K562 (cell line): Measurements from ENCODE around the gene NR3C1.

Experiments
- GABPB2 ChIP-seq: fragments of 250-450 bp; sonication (Bioruptor Pico); conservative IDR thresholded peaks from 2 replicates; pipeline ENCODE4 v1.5.1; 2021; ENCODE audit warnings: mild to moderate bottlenecking
- PTTG1 ChIP-seq: fragments of 450-650 bp; IDR thresholded peaks from 2 replicates; pipeline ENCODE4 v1.6.1; 2016; ENCODE audit warnings: low read depth, mild to moderate bottlenecking, missing genetic modification characterization, missing compliant biosample characterization
- TF ChIP-seq, protein P1 (sequence below), 3 experiments: IDR thresholded peaks in 2 of 3; conservative IDR thresholded peaks in 1 of 3; 2 replicates each; pipeline ENCODE4 v1.5.1; 2011 to 2012; ENCODE audit warnings: low read length in 3 of 3, mild to moderate bottlenecking in 3 of 3, control low read depth in 2 of 3, improper control_type of control experiment in 1 of 3, inconsistent platforms in 1 of 3, low read depth in 1 of 3, mixed read lengths in 1 of 3, moderate library complexity in 1 of 3; ENCODE audit not compliant: insufficient read depth in 2 of 3
- TF ChIP-seq, protein P2 (sequence below), 2 experiments: fragments of 450-650 bp; conservative IDR thresholded peaks; 2 replicates each; pipeline ENCODE4 v1.6.1; 2017; ENCODE audit warnings: mild to moderate bottlenecking in 2 of 2, moderate library complexity in 2 of 2
- TF ChIP-seq, protein P3 (sequence below): fragments of 250-450 bp; sonication (Bioruptor Pico); IDR thresholded peaks from 2 replicates; pipeline ENCODE4 v1.8.0; 2022; ENCODE audit warnings: moderate library complexity, mild to moderate bottlenecking, inconsistent platforms

DNA sequence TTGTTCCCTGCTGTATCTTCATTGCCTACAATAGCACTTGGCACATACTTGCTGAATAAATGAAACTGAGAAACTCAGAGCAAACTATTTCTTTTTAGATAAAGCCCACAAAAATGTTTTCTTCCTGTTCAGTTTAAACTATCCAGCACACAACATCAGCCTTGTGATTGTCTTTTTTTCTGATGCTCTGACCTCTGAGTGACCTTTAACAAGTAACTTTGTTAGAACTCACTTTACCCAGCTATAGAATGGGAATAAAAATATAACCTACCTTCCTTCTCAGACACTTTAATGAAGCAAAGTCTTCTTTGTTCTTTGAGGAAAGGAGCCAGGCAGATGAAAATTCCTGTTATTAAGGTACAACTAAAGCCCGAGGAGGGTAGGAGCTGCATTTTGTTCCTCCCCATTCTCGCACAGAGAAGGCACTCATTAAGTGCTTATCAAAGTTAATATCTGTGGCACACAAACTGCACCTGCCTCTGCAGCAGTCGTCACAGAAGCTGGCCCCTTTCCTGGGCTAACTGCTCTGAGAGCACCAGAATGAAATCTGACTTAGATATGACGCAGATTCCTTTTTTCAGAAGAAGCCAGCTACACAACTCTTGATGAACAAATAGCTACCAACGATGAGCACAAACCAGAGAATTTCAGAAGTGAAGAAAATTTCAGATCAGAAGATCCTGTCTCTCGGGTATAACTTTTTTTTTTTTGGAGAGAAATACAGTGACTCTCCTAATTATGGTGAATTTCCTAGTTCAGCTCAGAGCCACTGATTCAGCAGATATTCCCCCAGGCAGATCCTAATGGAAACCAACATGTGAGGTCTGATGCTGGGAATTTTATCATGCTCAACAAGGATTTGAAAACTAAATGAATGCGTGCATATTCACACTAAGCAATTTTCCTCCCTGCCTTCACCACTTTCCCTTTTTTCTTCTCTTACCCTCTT, 31.0 kb upstream of the NR3C1 start:
- TF ChIP-seq PTTG1 (tag): no peak
- TF ChIP-seq, protein P1, sequence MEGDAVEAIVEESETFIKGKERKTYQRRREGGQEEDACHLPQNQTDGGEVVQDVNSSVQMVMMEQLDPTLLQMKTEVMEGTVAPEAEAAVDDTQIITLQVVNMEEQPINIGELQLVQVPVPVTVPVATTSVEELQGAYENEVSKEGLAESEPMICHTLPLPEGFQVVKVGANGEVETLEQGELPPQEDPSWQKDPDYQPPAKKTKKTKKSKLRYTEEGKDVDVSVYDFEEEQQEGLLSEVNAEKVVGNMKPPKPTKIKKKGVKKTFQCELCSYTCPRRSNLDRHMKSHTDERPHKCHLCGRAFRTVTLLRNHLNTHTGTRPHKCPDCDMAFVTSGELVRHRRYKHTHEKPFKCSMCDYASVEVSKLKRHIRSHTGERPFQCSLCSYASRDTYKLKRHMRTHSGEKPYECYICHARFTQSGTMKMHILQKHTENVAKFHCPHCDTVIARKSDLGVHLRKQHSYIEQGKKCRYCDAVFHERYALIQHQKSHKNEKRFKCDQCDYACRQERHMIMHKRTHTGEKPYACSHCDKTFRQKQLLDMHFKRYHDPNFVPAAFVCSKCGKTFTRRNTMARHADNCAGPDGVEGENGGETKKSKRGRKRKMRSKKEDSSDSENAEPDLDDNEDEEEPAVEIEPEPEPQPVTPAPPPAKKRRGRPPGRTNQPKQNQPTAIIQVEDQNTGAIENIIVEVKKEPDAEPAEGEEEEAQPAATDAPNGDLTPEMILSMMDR (IDR thresholded peaks at IDR 0.05 in 2 of 3, conservative IDR thresholded peaks at IDR 0.05 in 1 of 3; ENCODE audit: insufficient read depth in 2 of 3, low read depth in 1 of 3, low read length in 3 of 3): no peak
- no peak for TF ChIP-seq GABPB2
- TF ChIP-seq, protein P2, sequence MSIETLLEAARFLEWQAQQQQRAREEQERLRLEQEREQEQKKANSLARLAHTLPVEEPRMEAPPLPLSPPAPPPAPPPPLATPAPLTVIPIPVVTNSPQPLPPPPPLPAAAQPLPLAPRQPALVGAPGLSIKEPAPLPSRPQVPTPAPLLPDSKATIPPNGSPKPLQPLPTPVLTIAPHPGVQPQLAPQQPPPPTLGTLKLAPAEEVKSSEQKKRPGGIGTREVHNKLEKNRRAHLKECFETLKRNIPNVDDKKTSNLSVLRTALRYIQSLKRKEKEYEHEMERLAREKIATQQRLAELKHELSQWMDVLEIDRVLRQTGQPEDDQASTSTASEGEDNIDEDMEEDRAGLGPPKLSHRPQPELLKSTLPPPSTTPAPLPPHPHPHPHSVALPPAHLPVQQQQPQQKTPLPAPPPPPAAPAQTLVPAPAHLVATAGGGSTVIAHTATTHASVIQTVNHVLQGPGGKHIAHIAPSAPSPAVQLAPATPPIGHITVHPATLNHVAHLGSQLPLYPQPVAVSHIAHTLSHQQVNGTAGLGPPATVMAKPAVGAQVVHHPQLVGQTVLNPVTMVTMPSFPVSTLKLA (conservative IDR thresholded peaks at IDR 0.05): no peak
- TF ChIP-seq, protein P3, sequence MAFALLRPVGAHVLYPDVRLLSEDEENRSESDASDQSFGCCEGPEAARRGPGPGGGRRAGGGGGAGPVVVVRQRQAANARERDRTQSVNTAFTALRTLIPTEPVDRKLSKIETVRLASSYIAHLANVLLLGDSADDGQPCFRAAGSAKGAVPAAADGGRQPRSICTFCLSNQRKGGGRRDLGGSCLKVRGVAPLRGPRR (CRISPR knock-in tag): no peak
